Measurements from ENCODE around the gene NPAS3.

The NPAS3 gene

DNA sequence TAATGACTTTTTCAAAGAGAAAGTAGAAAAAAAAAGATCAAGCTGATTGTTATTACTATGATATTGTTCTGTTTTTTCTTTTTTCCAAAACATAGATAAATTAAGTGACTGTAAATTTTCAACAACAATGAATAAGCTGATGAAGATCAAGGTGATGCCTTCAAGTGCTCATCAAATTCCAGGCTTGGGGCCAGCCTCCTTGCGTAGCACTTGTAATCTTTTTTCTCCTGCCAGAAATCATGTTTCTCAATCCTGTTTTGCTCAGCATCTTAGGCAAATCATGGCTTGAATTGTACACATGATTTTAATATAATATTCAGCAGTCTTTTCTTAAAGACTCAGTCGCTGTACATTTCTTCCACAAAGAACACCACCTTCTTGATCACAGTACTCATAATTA, 333.2 kb downstream of the NPAS3 start:
- DNase-seq = no peak

DNA sequence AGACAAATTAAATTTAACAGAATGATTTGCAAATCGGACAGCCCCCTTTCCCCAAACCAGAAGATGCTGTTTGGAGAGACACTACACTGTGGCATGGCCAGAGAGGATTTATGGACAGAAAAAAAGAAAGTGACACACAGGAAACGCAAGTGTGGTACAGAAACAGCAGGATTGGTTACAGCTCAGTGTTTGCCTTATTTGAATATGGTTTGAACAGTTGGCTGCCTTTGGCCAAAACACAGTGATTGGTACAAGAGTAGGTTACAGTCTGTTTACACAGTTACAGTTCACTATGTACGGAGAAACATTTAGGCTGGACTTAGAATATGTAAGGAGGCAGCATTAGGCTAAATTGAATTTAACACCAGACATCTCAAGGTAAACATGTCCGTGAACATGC, 335.3 kb downstream of the NPAS3 start:
- no peak for DNase-seq

DNA sequence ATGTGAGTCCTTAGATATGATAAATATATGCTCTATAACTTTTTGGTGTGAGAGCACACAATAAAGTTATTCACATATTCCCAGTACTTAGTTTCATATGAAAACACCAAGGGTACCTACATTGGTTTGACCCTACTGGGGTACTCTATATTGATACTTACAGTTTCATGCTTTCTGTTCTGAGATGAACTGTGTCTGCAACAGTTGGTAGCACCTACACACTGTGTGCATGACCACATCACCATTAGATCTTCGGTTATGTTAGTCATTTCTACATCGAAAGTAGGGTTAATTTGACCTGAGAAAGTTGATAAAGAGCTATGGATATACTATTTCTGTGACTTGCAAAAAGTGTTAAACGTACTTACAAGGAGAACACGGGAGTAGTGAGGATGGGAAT, 337.2 kb downstream of the NPAS3 start:
- DNase-seq = no peak

DNA sequence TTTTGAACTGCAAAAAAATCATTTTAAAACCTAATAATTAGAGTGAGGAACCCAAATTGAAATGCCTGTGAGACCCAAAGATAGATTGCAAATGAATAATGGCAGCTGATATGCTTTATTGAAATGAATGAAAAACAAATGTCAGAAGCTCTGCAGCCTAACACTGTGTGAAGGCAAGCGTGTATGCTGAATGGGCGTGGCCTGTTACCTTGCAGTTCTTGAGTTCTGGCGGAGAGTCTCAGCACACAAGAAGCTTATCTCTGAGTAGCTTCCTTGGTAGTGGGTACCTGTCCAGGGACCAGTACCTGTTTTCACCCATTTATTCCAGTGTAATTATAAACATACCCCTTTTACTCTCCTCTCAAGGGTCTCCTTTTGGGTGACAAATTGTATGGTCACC, 341.2 kb downstream of the NPAS3 start:
- DNase-seq = no peak

DNA sequence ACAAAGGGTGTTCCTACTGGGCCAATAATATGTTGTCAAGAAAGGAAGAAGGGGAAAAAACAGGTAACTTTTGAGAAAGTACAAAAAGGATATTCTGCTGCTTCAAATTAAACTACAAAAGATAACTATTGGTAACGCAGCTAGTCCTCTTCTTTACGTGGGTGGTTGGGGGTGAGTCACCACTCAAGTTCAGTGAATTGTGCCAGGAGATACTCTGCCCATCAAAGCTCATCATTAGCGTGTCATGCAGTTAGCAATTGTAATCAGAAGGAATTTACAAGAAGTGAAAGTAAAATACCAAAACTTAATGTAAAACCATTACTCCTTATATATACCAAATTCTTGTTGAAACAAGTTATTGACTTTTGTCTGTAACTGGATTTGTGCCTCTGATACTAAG, 342.0 kb downstream of the NPAS3 start:
- no peak for DNase-seq

DNA sequence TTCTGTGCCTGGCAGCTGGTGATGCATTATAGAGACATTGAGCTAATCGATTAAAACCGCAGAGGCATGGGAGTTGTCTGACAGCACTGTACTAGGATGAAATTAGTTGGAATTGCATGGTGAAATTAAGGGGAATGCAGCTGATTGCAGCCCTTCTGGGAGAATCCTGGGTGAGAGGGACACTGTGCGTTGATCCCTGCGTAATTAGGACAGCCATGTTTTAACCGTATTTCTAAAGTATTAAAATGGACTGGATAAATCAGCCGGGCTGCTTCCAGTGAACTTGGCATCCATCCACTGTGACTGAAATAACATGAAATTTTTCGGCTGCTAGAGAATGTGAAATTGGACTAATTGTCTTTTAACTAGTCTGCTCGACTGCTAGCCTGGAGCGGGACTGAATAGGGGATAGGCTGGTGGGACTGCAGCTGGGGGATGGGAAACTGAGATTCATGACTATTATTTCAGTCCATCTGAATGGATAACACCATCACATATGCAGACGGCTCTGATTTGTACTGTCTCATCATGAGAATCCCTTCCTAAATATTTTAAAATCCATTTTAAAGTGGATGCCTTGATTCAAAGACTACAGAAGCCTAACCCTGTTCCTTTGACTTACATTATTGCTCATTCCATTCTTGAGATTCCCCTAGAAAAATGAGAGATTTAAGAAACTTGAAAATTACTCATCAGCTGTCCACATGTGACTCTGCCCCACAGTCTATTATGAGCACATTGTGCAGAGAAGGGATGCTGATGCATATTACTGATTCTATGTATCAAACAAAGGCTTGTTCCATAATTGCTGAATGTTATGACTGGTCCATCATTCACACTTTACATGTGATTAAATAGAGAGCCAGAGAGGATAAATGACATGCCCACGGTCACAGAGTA, 343.9 kb downstream of the NPAS3 start:
- no peak for DNase-seq

DNA sequence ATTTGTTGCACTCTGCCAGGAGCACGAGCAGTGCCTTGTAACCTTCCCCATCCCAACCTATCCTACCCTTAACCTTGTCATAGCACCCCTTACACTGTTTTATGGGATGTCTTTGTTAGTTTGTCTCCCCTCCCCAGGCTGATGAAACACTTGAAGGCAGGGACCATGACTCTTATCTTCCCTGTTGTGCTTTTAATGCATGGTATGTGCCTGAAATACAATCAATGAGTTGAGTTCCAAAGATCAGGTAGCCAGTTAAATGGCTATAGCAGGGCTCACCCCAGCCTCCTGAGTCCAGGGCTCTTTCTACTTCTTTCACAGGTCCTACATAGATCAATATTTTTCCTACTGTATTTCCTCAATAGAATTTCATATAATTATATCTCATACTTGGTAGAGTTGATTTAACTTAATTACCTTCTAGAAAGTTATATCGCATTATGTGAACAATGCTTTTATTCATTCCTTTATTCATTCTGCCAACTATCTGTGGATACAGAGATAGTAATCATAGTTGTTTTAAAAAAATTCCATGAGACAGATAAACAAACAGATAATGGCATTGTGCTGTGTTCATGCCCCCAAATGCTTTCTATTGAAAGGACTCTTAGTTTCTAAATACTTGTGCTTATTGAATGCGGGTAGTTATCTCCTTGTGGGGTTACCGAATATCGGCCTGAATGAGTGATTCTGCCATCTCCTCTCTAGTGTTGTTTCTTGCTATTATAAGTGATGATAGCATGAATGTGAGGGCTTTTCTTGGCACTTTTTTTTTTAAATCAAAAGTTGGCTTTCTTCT, 347.4 kb downstream of the NPAS3 start:
- DNase-seq = no peak

DNA sequence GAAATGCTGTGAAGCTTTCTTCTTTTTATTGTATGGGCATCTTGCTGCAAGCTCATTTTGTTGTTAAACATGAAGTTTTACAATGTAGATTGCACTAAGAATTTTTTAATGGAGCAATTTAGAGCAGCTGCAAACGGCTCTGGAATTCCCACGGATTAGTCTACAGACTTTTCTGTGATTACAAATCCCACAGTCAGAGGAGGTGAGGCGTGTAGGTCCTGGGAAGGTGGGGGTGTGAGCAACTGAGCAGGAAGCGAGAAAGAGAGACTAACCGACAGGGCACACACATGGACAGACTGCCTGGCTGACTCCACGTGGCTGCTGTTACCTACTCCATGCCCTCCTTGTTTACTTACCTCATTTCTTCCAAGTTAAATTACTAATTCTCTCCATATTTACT, 348.5 kb downstream of the NPAS3 start:
- no peak for DNase-seq

DNA sequence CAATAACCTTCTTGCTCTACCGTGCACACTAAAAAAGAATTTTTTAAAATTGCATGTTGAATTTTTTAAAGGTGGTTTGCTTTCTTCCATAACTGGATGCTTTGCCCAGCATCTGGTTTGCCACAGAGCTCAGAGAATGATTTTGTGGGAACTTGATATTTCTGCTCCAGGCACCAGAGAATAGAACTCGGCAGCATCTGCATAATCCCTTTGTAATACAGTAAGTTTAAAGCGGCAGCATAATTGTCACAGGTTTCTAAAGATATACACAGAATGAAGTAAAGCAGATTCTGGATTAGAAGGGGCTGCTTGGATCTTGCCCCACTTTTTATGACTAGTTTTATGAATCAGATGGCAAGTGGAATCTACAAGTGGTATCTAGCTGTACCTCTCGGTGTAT, 352.0 kb downstream of the NPAS3 start:
- no peak for DNase-seq

DNA sequence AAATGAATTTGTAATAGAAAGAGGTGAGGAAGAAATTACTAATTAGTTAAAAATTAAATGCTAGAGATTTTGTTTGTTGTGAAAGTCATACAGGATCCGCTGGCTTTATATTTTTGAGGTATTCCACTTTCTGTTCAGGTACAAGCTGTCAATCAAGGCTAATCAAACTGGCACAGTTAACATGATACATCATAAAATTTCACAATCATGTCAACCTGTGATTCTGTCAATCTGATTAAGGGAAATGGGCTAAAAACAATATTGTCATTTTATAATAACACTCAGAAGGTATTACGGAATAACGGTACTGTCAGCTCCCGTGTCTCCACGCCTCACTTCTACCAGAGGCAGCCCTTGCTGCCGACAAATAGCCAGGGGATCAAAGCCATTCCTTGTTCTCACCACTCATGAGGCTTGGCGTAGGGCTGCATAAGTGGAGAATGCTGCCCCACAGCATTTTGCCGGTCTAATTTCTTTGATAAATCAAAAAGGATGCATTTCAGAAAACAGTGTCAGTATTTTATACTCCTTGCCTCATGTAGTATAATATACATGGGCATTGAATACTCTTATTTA, 352.9 kb downstream of the NPAS3 start:
- DNase-seq = no peak

DNA sequence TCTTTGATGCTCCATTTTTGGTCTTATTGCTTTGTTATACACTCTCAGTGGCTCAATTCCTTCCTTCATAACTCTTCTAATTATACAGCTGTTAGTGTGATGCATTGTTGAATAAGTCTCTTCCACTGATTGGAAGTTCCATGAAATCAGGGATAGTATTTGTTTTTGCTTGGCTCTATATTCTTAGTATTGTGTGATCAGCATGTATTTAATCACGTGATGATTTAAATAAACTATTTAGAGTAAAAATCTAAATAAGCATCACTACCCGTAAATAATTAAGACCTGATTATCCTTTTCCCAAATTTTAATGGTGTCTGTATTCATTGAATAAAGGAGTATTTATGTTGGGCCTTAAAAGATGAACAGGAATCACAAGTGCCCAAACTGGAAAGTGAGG, 355.7 kb downstream of the NPAS3 start:
- no peak for DNase-seq

DNA sequence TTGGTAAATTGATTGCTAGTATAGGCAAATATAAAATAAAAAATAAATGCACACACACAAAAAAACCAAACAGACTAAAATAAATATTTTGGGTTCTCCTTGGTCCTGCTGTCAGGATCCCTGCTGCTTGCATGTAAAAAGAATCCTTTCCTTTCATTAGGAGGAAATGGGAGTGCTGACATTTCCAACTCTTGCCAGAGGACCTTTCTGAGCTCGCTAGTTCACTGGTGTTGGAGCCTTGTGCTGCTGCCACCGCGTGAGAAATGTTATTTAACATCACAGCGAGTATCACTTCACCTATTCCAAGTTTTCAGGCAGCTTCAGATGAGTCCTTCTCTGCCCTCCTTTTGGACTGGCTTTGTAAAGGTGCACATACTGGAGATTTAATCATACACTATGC, 358.9 kb downstream of the NPAS3 start:
- no peak for DNase-seq

DNA sequence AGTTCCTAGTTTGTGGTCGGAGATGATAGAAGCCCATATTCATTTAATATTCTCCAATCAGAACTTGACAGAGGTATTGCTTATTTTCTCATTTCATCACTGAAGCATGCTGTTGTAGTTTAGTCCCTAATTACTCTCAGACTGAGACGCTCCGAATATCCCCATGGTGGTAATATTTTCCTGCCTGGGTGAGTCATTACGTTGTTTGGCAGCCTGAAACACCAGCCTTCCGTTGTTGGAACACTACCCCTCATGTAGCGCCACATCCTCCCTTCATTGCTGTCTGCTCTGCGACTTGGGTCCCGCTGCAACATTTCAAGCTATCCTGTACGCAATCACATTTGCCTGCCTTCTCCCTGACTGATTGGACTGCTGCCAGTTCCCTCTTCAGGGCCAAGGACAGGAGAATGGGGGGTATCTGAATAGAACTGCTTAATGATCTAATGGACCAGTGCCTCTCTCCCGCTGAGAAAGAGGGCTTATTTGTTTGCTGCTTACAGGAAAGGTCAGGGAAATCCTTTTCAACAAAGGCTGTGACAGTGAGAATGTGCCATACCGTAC, 369.1 kb downstream of the NPAS3 start:
- DNase-seq = no peak

DNA sequence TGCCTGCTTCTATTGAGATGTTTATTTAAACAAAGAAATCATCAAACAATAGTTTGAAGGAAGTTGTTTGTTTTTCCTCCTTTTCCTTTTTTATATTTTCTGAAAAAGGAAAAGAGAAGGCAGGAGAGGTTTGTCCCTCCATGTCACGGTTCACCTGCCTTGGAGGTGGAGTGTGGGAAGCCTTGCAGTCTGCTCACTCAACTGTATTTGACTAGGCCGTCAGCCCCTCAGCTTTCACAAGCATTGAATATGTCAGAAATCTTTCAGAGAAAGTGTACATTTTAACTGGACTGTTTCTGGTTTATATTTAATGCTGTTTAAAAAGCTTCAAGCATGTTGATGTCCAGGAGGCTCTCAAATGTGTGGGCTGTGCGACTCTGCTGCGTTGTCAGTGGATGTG, 370.4 kb downstream of the NPAS3 start:
- DNase-seq = no peak

DNA sequence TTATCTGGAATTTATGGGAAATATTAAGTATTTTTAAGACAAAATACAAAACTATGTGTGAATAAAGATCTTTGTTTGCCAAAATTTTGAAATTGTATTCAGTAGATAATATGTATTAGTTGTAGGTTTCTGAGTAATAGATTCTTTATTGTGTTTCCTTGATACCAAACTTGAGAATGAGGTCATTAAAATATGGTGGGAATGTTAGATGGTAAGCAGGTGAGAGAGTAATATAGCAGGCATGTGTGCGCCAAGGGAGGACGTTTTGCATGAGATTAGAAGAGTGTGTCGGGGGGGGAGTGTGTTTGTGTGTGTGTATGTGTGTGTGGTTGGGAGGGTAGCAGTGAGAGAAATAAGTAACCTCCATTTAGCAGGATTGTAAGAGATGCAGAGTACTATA, 376.5 kb downstream of the NPAS3 start:
- no peak for DNase-seq

DNA sequence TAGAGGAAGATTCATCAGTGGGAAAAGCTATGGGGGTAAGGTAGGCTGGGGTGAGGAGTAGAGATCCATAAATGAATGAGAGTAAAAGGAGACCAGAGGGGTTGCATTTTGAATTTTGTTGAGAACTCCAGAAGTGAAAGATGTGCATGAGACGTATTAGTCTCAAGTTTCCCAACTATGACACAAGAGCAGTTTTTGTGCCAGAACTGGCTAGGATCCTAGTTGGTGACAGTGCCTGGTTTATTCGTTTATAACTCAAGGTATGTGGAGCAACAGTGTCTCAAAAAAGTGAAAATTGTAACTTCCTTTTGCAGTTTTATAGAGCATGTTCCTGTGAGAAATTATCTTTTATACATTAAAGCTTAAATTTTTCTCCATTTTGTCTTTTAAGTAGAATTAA, 377.0 kb downstream of the NPAS3 start:
- DNase-seq = no peak

DNA sequence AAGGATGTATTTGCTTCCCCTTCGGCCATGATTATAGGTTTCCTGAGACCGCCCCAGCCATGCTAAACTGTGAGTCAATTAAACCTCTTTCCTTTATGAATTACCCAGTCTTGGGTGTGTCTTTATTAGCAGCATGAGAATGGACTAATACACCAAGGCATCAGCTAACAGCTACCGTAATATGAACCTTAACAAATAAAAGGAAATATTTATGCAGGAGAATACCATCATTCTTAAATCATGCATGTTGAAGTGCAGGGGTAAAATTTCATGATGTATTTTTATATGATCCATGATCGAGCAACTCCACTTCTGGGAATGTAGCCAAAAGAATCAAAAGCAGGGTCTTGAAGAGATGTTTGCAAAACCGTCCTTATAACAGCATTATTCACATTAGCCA, 379.0 kb downstream of the NPAS3 start:
- no peak for DNase-seq

DNA sequence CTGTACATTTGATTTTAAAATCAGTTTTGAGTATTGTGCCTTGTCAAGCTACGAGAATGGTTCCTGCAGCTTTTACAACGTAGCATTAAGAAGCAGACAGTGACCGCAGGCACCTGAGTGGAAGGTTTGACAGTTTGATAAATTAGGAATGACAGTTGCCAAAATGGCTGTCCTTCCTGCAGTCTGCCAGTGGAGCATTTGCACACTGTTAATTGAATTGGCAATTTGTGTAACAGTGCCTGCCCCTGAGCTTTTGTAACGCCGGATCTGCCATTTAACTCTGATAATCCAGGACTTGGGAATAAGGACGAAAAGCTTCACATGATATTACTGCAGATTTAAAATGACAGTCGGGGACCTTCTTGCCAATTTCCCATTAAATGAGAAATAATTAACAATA, 385.3 kb downstream of the NPAS3 start:
- no peak for DNase-seq

DNA sequence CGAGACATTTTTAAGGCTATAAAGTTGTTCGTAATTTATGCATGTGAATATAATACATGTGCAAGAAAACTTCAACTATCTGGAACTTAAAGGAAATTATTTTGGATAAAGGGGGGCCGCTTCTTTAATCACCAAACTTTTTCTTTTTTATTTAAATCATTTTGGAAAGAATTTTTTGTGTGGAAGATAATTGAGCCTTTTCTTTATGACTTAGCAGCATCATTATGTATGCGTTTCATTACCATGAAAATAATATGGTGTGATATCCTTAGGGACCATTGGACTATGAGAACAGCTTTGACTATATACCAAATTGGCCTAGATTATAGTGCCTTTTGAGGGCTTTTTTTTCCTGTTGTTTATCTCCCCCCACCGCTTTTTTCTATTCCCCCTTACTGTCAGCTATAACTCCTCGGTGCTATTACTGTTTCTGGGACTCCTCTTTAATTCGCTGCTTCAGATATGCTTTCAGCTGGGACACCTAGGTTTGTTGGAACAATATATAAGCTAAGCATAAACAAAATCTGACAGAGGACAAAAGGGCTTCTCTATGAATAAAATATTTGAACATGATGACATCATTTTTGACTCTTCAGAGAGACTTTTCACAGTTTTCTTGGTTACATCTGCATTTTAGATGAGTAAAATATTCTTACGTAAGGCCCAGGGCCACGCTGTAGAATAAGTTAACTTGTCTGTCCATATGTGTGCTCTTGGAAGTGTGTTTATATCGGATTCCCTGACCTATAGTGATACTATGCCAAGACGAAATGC, 392.7 kb downstream of the NPAS3 start:
- DNase-seq = no peak

DNA sequence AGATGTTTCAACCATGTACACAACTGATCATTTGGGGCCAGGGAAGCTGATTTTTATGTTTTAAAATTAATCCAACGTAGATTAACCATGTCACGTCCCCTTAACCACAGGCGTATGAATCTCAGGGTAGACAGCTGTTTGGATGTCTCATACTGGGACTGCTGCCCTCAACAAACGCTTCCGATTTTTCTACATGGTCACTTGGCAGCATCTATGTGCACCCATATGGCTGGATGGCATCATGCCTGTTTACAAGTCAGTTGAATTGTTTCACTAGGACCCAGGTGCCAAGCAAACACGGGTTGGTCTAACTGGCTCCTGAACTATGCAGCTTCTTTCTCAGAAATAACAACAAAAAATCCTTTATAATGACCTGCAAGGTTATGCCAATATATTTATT, 393.8 kb downstream of the NPAS3 start:
- no peak for DNase-seq

DNA sequence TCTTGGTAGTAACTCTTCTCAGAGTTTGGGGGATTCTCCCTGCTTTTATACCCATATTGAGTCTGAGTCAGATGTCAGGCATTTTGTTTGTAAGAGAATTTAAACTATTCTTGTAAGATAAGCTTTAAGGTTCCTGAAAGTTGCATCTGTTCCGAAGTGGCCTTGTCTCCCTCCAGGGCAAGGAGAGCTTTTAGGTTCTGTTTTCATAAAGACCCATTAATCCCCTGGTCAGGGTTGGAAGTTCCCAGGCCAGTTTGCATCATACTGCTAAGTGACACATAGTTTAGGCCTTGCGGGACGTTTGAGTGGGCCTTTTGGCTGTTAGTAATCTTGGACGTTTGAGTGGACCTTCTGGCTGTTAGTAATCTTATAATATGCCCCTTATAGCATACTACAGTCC, 396.7 kb downstream of the NPAS3 start:
- no peak for DNase-seq

DNA sequence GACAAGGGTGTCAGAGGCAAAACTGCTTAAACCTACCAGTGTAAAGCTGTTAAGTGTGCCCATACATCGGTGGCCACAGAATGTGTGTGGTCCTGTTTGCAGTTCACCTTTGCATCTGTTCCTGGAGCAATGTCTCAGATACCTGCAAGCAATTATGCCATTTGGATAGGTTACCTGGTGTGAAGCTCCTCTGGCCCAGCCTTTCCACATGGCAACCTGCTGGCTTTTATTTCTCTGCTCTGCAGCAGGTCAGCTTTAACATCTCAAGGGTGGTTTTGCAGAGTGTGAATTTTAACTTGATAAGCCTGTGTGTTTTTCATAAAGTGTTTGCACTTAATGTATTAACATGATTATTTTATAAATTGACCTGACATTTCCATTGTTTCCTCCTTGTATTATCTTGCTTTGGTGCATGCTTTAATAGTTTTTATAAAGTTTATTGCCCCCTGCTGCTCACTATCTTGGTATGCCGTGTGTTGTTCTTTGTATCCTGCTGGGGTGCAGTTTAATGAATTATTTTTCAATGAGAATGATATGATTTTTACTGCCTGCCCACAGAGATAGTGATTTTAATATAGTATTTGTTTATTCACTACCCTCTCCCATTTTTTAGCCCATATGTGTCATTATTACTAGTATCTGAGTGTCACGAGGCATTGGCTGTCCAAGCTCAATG, 403.8 kb downstream of the NPAS3 start:
- DNase-seq = no peak
